Activated naive CD4-positive, alpha-beta T cell treated with anti-CD3 and anti-CD28 coated beads for 36 hours (primary cell): Measurements from ENCODE around the gene OR10H5. TPM values are rescaled to one million over a fixed set of nuclear protein-coding genes. Genes with fewer than 3 reads are reported as not detected.
"Not testable (repeated sequence)": the region's sequence is repeated elsewhere in the genome, so short reads cannot be mapped to it uniquely, and the experiment has no call there.

Experiments
- CTCF ChIA-PET: fragments of 350-600 bp; sonication (Branson Sonifier 250); formaldehyde crosslinking; loops from one replicate; lab custom pipeline; 2021; ENCODE audit warnings: antibody characterized with exemption; lab: Charles Lee
- DNase-seq: peaks from one replicate; pipeline ENCODE4 v3.0.0-alpha.2; 2020
- H3K27ac Mint-ChIP-seq: one replicate; pipeline ENCODE4 v1.8.0; 2021; ENCODE audit warnings: mild to moderate bottlenecking, mixed read lengths
- H3K27me3 Mint-ChIP-seq: one replicate; pipeline ENCODE4 v1.8.0; 2021; ENCODE audit warnings: low read depth, mixed read lengths
- H3K36me3 Mint-ChIP-seq: one replicate; pipeline ENCODE4 v1.8.0; 2021; ENCODE audit warnings: low read depth, mixed read lengths
- H3K4me1 Mint-ChIP-seq: one replicate; pipeline ENCODE4 v1.8.0; 2021; ENCODE audit warnings: low read depth, mixed read lengths
- H3K4me3 Mint-ChIP-seq: one replicate; pipeline ENCODE4 v1.8.0; 2021; ENCODE audit warnings: mild to moderate bottlenecking, moderate library complexity, mixed read lengths
- H3K9me3 Mint-ChIP-seq: one replicate; pipeline ENCODE4 v1.8.0; 2021; ENCODE audit warnings: mixed read lengths
- intact Hi-C: fragments of 100-400 bp; cut with micrococcal nuclease; formaldehyde crosslinking; loops from one replicate; pipeline ENCODE4 v1.15.1; 2023
- total RNA-seq, 2 experiments: library from RNA; stranded (reverse); gene quantifications; one replicate each; pipeline ENCODE4 v1.2.3, GENCODE V29; 2021

OR10H5 gene, protein sequence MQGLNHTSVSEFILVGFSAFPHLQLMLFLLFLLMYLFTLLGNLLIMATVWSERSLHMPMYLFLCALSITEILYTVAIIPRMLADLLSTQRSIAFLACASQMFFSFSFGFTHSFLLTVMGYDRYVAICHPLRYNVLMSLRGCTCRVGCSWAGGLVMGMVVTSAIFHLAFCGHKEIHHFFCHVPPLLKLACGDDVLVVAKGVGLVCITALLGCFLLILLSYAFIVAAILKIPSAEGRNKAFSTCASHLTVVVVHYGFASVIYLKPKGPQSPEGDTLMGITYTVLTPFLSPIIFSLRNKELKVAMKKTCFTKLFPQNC
- total RNA-seq: not detected

DNA sequence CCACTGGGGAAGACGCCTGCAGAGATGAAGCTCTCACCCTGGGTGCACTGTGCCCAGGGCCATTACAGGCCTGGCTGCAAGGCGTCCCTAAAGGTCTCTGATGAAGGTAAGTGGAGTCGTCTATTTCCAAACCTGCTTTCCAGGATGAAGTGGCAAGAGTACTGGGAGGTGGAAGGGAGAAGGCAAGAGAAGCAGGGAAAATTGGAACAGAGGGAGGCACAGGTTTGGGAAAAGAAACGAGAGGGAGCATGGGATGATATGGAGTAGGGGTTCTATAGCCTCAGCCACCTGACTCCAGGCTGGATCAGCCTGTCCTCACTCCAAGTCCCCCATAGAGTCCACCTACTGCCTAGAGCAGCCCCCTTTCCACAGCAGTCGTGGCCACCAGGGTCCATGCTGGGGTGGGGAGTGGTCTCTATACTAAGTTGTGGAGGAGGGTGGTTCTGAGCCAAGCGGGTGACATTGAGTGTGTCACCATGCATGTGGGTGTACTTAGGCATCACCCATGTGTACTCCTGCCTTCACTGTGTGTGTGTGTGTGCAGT is at the start of gene OR10H5:
Gene OR10H5, plus strand, starts transcription at position 51 of the 545 bp plus-strand sequence. CDS start 6,388 bp downstream, outside the sequence.
- Mint-ChIP-seq H3K36me3 (no peaks in the 10 kb centered on the region), H3K4me3 (no peak within 1 kb of the TSS), H3K27ac (no peak within 1 kb of the TSS), H3K27me3 (peaks cover 4% of the 10 kb centered on the region), H3K4me1 (no peaks in the 10 kb centered on the region), H3K9me3 (no peaks in the 10 kb centered on the region)
- CTCF ChIA-PET: no interaction called here
- intact Hi-C loops: no loop called here
- no peak for DNase-seq

DNA sequence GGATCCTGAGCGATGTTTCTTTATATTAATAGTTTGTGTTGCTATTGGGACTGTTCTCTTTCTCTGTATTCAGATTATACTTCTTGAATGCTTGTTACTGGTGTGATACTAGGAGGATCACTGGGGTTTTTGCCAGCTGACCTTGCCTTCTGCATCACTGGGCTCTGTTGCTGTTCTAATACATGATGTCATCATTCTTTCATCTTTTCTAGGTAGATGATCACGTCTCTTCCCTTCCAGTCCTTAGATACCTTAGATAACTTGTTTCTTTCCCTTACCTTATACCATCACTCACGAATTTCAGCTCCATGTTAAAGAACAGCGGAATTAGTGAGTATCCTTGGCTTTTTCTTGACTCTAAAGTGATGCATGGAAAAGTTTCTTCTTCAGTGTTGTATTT is 49.7 kb upstream of the OR10H5 start, which contains the start of gene OR10H3:
Gene OR10H3, plus strand, starts transcription at position 264 of the 400 bp plus-strand sequence. CDS start 3,408 bp downstream, outside the sequence.
- Mint-ChIP-seq H3K4me3 (no peak within 1 kb of the TSS), H3K27ac (no peak within 1 kb of the TSS), H3K4me1 (no peaks in the 10 kb centered on the region), H3K9me3 (peaks cover 11% of the 10 kb centered on the region), H3K36me3 (peaks cover 5% of the 10 kb centered on the region), H3K27me3 (peaks cover 2% of the 10 kb centered on the region)
- CTCF ChIA-PET: no interaction called here
- DNase-seq: no peak
- intact Hi-C loops: no loop called here

DNA sequence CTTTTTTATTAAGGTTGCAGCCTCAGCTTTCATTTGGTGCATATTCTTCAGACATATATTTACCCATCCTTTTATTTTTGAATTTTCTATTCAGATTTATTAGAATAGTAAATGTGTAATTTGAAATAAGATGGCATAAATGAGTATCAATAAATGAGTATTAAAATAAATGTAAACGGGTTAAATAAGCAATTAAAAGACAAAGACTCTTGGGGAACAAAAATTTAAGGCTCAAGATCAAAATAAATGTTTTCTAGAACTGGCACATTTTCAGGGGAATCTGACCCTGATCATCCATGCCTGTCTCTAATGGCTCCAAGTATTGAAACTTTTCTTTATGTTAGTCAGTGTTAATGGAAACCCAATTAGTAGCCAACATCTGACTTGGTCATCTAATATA is 46.7 kb upstream of the OR10H5 start:
- Mint-ChIP-seq H3K27ac (no peak overlapping the region), H3K27me3 (peaks cover 4% of the 10 kb centered on the region), H3K4me1 (no peaks in the 10 kb centered on the region), H3K4me3 (no peak overlapping the region), H3K9me3 (peaks cover 11% of the 10 kb centered on the region), H3K36me3 (peaks cover 5% of the 10 kb centered on the region)
- no peak for DNase-seq
- CTCF ChIA-PET: no interaction called here
- intact Hi-C loops: no loop called here

DNA sequence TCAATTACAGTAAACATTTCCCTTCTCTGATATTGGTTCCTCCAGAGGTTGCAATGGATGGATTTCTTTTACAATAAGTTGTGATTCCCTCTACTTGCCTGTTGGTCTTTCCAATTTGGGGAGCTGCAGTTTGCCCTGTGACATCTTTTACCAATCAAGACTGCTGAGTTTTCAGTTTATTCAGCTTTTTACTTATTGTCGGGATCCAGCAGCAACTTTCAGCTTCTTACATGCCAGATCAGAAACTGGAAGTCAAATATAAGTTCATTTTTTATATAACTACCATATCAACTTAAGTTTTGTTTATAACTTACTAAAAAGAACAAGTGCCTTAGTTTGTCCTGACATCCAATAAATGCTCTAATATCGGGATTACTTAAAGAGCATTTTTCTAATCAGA is 39.2 kb upstream of the OR10H5 start:
- no peaks in the 10 kb centered on the region for H3K36me3 Mint-ChIP-seq
- peaks cover 22% of the 10 kb centered on the region for H3K27me3 Mint-ChIP-seq
- H3K4me3 Mint-ChIP-seq: no peak overlapping the region
- intact Hi-C loops: no loop called here
- no peaks in the 10 kb centered on the region for H3K4me1 Mint-ChIP-seq
- DNase-seq: no peak
- no peak overlapping the region for H3K27ac Mint-ChIP-seq
- no peaks in the 10 kb centered on the region for H3K9me3 Mint-ChIP-seq
- CTCF ChIA-PET: no interaction called here

DNA sequence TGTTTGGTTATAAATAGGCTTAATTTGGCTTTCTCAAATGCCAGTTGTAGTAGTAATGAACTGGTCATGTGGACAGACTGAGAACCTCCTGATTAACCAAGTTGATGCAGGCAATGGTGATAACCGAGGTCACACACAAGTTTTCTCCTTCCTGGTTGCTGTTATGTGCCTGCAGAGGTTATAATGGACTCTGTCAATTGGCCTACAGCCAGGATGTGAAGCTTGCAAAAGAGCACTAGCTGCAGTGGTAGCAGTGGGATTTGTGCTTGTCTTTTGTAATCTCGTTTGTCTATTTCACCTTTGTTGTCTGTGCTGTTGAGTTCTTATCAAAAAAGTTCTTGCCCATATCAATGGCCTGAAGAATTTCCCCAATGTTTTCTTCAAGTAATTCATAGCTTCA is 29.1 kb upstream of the OR10H5 start:
- intact Hi-C loops: no loop called here
- H3K36me3 Mint-ChIP-seq: no peaks in the 10 kb centered on the region
- no peak for DNase-seq
- H3K27ac Mint-ChIP-seq: no peak overlapping the region
- peaks cover 30% of the 10 kb centered on the region for H3K27me3 Mint-ChIP-seq
- H3K9me3 Mint-ChIP-seq: peaks cover 5% of the 10 kb centered on the region
- no peak overlapping the region for H3K4me3 Mint-ChIP-seq
- CTCF ChIA-PET: interaction anchor here (0.6 kb wide), 1 partner anchor 912 kb away, joined by 3 read pairs; no protein-coding TSS in a partner anchor
- no peaks in the 10 kb centered on the region for H3K4me1 Mint-ChIP-seq

DNA sequence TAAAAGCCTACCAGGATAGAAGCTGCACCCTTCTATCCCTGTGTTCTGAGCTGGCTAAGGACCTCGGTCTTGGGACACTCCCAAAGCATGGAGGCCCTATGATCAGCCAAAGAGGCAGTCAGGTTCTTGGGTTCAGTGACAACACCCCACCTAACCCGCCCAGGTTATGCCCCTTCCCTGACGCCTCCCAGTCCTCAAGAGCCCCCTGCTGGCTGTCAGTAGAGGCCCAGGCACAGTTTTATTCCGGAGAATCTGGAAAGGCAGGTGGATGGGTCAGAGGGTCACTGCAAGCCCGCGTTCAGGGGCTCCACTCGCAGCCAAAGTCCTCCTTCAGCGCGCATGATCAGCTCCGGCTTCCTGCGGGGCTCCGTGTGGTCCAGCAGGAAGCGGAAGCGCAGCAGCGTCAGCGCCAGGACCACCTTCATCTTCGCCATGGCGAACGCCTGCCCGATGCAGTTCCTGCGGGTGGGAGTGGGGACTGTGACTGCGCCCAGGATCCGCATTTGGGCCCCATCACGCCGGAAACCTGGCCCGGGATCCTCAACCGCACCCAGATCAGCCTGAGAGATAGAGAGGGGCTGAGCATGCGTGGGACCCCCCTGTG is 27.4 kb upstream of the OR10H5 start:
- H3K4me1 Mint-ChIP-seq: no peaks in the 10 kb centered on the region
- no peaks in the 10 kb centered on the region for H3K36me3 Mint-ChIP-seq
- H3K27ac Mint-ChIP-seq: no peak overlapping the region
- no peak overlapping the region for H3K4me3 Mint-ChIP-seq
- H3K9me3 Mint-ChIP-seq: peaks cover 5% of the 10 kb centered on the region
- no peak for DNase-seq
- peaks cover 30% of the 10 kb centered on the region for H3K27me3 Mint-ChIP-seq
- CTCF ChIA-PET: no interaction called here
- intact Hi-C loops: no loop called here

DNA sequence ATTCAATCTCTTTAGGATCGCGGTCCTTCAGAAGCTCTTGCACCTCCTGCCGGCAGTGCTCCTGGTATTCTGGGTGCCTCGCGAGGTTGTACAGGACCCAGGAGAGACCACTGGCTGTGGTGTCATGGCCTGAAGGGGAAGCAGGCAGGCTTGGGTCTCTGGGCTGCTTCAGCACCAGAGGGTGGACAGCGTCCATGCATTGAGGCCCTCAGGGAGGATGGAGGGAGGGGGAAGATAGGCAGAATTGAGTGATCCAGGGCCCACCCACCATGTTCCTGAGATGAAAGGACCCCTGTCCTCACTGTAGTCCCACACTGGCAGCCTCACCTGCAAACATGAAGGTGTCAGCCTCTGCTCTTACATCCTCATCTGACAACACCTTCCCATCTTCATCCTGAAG is 17.9 kb upstream of the OR10H5 start:
- no peak overlapping the region for H3K4me3 Mint-ChIP-seq
- intact Hi-C loops: no loop called here
- H3K36me3 Mint-ChIP-seq: no peaks in the 10 kb centered on the region
- peaks cover 3% of the 10 kb centered on the region for H3K27me3 Mint-ChIP-seq
- peak; percentile 26 for DNase-seq
- CTCF ChIA-PET: no interaction called here
- no peaks in the 10 kb centered on the region for H3K4me1 Mint-ChIP-seq
- H3K27ac Mint-ChIP-seq: no peak overlapping the region
- H3K9me3 Mint-ChIP-seq: no peaks in the 10 kb centered on the region

DNA sequence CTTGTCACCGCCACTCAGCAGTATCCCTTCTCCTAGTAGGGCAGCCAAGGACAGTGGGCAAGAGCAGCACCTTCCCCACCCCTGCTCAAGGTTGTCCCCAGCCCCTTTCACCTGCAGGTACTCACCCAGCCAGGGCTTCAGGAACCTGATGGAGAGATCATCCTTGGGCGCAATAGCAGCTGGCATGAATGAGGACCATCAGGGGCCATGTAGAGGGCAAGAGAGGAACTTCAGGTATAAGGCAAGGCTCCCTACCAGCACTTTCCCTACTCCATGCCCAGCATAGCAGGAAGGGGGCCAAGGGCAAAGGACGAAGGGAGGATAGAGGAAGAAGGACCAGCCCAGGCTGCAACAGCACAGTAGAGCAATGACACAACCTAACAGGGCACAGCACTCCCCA is 13.3 kb upstream of the OR10H5 start:
- H3K4me1 Mint-ChIP-seq, intact Hi-C loops, H3K9me3 Mint-ChIP-seq, DNase-seq, H3K4me3 Mint-ChIP-seq, H3K36me3 Mint-ChIP-seq, H3K27me3 Mint-ChIP-seq, CTCF ChIA-PET, H3K27ac Mint-ChIP-seq: not testable (repeated sequence)

DNA sequence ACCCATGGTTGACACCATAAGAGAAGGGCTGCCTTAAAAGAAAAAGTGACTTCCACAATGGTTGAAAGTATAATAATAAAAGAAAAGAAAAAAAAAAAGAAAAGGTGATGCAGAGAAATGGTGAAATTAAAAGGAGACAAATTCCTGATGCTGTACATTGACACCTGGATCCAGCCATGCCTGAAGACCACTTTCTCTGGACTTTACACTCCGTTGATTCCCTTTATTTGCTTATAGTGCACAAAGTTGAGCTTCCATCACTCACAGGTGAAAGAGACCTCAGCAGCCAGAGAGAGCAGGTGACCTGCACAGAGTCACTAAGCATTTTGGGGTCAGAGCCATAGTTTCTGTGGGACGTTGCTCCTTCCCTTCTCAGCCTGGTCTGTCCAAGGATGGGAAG is 12.2 kb upstream of the OR10H5 start:
- H3K36me3 Mint-ChIP-seq: no peaks in the 10 kb centered on the region
- no peaks in the 10 kb centered on the region for H3K9me3 Mint-ChIP-seq
- CTCF ChIA-PET: no interaction called here
- H3K27me3 Mint-ChIP-seq: no peaks in the 10 kb centered on the region
- no peak for DNase-seq
- no peak overlapping the region for H3K4me3 Mint-ChIP-seq
- H3K27ac Mint-ChIP-seq: no peak overlapping the region
- no peaks in the 10 kb centered on the region for H3K4me1 Mint-ChIP-seq
- intact Hi-C loops: no loop called here

DNA sequence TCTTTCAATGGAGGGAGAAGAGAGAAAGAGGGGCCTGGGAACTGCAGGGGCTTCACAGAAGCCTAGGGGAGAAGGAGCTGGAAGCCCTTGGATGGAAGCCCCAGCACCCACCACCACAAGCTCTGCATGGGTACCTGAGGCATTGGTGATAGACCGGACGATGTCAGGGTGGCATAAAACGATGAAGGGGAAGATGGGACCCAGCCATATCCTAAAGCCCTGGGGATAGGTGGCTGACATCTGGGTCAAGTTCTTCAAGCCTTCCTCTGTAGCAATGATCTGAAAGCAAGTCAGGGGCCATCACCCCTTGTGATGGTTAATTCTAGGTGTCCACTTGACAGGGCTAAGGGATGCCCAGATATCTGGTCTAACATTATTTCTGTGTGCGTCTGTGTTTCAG is 11.2 kb upstream of the OR10H5 start:
- H3K9me3 Mint-ChIP-seq: no peaks in the 10 kb centered on the region
- no peak for DNase-seq
- H3K36me3 Mint-ChIP-seq: no peaks in the 10 kb centered on the region
- H3K27me3 Mint-ChIP-seq: no peaks in the 10 kb centered on the region
- no peak overlapping the region for H3K27ac Mint-ChIP-seq
- CTCF ChIA-PET: no interaction called here
- peaks cover 5% of the 10 kb centered on the region for H3K4me1 Mint-ChIP-seq
- H3K4me3 Mint-ChIP-seq: no peak overlapping the region
- intact Hi-C loops: no loop called here

DNA sequence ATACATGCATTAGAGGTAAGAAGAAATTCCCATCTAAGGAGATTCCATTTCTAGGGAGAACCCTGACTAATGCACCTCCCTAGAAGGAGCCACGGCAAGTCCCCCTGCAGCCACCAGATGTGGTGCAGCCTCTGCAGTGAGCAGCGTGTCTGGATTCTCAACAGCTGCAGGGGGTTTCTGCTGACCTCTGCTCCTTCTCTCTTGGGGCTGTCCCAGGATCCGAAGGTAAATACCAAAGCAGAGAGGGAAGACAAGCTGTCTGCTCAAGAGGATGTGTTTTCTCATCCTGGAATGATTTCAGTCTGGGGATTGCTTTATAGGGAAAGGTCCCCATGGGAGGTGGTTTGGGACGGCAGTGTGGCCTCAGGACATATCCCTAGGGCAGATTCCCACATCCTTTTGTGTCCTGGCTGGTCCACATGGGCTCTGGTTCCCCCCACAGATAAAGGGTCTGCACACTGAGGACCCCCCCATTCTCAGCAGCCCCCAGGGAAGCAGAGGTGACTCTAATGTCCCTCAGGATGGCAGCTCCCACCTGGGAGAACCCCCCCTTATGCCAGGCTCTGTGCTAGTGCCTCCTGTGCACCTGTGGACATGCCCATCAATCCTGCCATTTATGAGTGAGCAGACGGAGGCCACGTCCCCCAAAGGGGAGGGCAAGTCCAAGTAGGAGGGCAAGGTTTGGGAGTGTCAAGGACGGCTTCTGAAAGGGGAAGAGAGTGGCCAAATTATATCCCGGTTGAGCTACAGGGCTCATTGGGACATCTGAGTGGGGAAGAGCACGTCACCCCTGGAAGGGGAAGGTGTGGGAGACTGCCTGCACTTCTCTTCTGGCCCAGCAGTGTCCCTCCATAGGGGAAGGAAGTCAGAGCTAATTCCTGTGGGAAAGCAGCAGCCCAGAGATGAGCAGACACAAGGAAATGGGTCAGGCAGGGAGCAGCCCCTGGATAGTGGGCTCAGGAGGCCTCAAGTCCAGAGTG is 10.2 kb upstream of the OR10H5 start:
- H3K36me3 Mint-ChIP-seq: no peaks in the 10 kb centered on the region
- CTCF ChIA-PET: no interaction called here
- H3K4me3 Mint-ChIP-seq: no peak overlapping the region
- no peaks in the 10 kb centered on the region for H3K9me3 Mint-ChIP-seq
- no peak overlapping the region for H3K27ac Mint-ChIP-seq
- H3K4me1 Mint-ChIP-seq: peaks cover 5% of the 10 kb centered on the region
- no peaks in the 10 kb centered on the region for H3K27me3 Mint-ChIP-seq
- no peak for DNase-seq
- intact Hi-C loops: no loop called here

DNA sequence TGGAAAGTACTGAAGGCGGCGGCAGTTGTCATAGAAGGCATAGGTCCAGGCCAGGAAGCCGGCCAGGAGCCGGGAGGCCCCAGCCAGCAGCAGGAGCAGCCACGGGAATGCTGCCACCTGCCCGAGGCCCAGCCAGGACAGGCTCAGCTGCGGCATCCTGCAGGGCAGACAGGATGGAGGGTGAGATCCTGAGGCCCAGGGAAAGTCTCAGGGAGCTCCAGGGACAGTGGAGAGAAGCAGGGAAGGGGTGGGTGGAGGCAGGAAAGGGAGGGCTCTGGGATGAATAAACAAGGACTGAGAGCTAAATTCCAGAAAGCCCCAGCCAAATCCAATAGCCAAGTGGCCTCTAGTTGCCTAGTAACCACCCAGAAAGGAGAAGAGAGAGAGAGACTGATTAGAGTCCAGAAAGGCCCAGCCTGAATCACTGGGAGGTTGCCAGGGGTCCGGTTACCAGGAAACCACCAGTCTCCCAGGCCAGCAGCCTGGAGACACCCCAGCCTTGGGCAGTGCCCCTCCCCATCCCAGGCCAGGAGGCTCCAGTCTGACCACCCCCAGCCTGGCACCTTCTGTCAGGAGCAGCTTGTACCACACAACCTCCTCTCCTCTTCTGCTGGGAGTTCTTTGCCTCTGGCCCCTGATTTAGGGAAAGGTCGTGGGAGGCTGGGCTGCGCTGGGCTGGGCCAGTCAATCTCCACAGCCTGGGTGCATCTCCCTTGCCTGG is 7.5 kb upstream of the OR10H5 start:
- intact Hi-C loops: no loop called here
- H3K4me3 Mint-ChIP-seq: no peak overlapping the region
- DNase-seq: no peak
- no peak overlapping the region for H3K27ac Mint-ChIP-seq
- CTCF ChIA-PET: no interaction called here
- peaks cover 5% of the 10 kb centered on the region for H3K4me1 Mint-ChIP-seq
- H3K36me3 Mint-ChIP-seq: no peaks in the 10 kb centered on the region
- H3K27me3 Mint-ChIP-seq: no peaks in the 10 kb centered on the region
- H3K9me3 Mint-ChIP-seq: no peaks in the 10 kb centered on the region
